Measurements from ENCODE around the gene ALOX15.

DNA sequence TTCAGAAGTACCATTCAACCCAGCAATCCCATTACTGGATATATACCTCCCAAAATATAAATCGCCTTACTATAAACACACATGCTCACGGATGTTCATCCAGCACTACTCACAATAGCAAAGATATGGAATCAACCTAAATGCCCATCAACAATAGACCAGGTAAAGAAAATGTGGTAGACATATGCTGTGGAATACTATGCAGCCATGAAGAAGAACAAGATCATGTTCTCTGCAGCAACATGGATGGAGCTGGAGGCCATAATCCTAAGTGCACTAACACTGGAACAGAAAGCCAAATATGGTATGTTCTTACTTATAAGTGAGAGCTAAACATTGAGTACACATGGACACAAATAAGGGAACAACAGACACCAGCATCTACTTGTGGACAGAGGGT, 7.8 kb downstream of the ALOX15 start:
- TF ChIP-seq, protein P1, sequence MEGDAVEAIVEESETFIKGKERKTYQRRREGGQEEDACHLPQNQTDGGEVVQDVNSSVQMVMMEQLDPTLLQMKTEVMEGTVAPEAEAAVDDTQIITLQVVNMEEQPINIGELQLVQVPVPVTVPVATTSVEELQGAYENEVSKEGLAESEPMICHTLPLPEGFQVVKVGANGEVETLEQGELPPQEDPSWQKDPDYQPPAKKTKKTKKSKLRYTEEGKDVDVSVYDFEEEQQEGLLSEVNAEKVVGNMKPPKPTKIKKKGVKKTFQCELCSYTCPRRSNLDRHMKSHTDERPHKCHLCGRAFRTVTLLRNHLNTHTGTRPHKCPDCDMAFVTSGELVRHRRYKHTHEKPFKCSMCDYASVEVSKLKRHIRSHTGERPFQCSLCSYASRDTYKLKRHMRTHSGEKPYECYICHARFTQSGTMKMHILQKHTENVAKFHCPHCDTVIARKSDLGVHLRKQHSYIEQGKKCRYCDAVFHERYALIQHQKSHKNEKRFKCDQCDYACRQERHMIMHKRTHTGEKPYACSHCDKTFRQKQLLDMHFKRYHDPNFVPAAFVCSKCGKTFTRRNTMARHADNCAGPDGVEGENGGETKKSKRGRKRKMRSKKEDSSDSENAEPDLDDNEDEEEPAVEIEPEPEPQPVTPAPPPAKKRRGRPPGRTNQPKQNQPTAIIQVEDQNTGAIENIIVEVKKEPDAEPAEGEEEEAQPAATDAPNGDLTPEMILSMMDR (conservative IDR thresholded peaks at IDR 0.05 in 1 of 2, IDR thresholded peaks at IDR 0.05 in 1 of 2; ENCODE audit: low read depth in 1 of 2, low read length in 2 of 2), result no peak
- no peak for TF ChIP-seq EZH2 (IDR thresholded peaks at IDR 0.05; ENCODE audit: low read length, missing control alignments)
